HG02623 (cell line): ENCODE measurements around the gene EFNA2.

Source experiments
- ATAC-seq: cut with Tn5 transposase; IDR thresholded peaks from one replicate; pipeline ENCODE4 v1.9.1; 2021; ENCODE audit warnings: moderate library complexity; ENCODE audit not compliant: unreplicated experiment

Gene EFNA2

DNA sequence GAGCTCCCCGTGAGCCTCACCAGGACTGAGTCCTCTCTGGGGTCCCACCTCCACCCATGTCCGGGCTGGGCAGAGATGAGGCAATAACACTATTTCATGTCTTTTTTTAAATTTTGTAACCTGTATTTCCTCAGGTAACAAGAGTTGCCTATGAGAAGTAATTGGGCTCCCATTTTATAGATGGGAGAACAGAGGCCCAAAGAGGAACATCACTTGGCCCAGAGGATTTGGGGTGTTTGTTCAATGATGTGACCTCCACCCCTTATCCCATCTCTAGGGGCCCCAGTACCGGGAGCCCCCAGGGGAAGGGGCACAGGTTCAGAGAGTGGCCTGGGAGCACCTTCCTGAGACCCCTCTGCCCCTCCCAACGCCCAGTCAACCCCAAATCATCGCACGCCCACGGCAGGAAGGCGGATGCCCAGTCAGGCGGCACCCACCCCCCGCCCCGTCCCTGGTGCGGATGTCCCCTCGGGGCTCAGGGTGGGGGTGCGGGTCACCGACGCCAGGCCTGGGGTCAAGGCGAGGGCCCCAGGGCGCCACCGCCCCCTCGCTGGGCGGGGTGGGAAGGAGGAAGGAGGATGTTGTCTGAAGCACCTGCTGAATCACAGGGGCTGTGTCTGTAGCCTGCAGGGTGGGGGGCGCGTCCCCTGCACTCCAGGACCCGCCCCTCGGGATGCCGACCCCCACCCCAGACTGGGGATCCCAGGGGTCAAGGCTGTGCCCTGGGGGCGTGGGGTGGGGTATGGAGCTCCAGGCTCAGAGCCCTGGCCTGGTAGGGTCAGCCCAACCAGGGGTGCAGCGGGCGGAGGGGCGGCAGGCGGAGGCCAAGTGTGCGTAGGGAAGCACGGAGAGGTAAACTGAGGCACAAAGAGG, 25.6 kb upstream of the EFNA2 start:
- ATAC-seq: peak; percentile 2

DNA sequence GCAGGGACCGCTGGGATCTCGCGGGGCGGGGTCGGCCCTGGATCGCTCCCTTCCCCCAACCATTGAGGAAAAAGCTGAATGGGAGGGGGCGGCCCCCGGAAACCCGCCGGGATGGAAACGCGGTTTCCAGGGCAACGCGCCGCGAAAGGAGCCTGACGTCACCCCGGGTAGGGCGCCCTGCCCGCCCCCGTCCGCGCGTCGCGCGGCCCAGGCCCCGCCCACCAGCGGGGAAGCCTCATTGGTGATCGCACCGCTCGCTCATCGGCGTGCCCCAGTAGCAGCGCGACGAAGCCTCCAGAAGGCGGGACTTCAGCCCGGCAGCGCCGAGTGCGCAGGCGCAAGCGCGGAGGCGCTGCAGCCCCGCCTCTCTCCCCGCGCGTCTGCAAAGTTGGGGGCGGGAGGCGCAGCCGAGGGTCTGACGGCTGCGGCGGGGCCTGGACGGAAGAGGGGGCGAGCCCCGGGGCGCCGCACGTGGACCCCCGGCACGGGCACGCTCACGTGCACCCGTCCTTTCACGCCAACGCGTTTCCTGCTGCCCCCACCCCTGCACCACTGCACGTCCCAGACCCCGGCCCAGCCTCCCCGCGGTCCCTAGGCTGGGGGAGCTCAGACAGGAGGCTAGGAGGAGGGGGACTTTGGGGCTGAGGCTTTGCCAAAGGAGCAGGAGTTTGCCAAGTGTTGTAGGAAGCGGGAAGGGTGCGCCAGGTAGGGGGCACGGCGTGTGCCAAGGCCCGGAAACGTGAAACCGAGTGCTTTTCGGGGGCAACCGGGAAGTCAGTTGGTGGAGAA, 24.7 kb upstream of the EFNA2 start:
- peak; percentile 71 for ATAC-seq

DNA sequence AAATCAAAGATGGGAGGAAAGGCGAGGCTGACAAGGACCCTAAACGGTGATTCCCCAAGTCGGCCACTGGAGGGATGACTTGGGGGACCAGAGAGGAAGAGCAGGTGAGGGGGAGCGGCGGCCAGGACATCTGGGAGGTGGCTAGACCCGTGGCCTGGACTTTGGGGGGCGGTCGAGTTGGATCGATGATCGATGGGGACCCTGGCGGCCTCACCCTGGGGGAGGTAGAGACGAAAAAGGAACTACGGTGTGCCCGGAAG, 24.2 kb upstream of the EFNA2 start:
- ATAC-seq: no peak

DNA sequence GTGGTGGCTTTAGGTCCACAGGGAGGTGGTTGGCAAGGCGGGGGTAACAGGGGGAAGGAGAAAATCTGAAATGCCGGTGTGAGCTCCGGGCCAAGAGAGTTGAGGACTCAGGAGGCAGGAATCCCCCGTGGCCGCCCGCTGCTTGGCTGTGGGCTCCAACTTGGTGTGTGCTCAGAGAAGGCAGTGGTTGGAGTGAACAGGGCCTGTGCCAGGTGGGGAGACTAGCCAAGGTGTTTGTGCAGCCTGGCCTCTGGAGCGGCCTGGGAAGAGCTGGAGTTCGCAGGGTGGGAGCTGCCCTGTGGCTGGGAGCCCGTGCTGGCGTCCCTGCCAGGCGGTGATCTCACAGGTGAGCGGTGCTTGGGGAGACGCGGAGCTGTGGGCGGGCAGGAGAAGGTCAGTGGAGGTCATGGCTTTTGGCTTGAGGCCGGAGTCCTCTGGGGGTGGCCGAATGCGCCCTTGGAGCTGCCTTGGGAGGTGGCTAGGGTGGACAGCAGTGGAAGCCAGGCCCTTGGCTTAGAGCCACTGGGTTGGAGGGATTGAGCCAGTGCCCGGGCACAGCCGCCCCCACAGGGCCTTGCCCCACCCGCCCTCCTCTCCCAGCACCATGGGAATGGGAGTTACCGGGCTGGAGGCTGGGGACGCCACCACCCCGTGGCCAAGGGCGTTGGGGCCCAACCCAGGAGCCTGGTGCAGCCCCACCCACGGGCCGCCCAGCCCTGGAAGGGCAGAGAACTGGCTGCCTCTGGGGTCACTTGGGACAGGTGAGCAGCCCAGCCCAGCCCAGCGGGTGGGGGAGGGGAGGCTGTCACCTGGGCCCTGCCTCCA, 23.7 kb upstream of the EFNA2 start:
- no peak for ATAC-seq

DNA sequence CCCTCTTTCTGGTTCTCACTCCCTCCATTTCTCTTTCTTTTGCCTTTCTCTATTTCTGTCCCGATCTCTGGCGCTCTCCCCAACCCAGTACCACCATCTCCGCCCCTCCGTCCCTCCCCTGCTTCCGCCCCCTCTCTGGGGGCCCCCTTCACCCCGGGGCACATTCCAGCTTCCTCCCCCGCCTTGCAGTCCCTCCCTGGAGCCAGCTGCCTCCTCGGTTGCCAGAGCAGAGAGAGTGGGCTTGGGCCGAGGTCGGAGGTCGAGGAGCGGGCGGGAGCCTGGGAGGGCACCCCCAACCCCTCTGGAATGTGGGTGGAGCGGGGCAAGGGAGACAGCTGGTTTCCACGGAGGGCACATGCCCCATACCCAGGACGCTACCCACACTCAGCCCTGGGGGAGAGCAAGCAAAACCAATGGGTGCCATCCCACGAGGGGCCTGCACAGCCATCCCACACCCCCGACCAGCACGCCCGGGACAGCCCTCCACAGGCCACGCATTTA, 23.0 kb upstream of the EFNA2 start:
- no peak for ATAC-seq

DNA sequence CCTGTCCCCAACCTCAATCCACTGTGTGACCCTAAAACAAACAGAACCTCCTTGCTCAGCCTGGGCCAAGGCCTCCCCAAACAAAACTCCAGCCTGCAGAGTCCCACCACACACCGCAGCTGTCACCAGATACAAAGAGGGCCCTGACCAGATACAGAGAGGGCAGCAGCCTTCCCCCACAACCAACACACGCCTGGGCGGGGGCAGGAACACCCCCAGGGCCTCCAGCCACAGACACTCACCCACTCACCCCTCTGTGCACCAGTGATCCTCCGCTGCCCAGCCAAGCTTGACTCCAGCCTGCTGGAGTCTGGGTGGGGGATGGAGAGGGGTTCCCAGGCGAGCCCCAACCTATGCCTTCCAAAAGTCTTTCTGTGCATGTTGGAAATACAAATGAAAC, 22.5 kb upstream of the EFNA2 start:
- no peak for ATAC-seq

DNA sequence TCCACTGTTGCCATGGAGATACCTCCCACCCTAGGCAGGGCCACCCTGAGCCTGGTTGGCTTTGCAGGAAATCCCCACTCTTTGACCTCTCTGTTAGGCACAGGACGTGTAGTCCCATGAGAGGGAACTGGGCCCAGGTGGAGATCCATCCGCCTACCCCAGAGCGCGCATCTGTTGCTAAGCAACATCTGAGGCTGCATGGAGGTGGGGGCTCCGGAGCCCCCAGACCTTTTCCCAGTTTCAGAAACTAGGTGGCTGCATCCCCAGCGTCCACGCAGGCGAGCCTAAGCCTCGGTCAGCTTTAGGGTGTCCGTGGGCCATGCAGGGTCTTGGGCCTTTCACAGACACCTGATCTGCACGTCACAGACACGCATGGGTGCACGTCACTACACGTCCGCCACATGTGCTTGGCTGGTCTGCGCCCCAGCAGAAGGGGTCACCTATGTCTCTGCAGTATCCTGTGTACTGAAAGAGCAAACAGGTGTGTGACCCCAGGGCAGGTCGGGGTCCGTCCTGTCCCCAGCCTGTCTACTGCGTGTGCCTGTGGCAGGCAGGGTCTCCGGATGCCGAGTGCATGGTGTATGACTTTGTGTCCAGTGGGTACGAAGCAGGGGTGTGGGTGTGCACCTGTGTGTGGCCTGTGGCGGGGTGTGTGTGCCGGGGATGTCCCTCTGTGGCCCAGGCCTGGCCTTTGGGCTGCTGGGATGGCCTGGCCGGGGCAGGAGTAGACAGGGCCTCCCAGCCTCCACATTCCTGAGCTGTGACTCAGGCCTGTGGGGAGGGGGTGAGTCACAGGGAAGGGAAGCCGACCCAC, 20.7 kb upstream of the EFNA2 start:
- no peak for ATAC-seq

DNA sequence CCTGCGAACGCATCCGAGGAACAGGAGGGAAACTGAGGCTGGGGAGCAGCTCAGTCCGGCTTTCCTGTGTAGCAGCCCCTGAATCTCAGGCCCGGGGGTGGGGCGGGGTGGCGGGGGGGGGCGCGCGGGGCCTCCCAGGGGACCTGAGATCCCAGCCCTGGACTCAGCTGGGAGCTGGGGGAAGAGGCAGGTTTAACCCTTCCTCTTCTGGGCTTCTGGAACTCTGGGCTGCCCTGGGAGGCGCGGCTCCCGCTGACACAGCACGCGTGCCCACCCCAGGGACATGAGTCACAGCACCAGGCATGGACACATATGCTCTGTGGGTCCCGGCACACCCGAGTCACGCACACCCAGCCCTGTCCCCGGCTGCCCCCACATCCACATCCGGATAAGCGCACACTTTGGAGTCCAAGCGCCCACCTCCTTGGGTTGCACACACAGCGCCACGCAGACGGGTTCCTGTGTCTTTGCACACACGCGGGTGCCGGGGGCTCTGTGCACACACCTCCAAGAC, 20.0 kb upstream of the EFNA2 start:
- ATAC-seq: no peak

DNA sequence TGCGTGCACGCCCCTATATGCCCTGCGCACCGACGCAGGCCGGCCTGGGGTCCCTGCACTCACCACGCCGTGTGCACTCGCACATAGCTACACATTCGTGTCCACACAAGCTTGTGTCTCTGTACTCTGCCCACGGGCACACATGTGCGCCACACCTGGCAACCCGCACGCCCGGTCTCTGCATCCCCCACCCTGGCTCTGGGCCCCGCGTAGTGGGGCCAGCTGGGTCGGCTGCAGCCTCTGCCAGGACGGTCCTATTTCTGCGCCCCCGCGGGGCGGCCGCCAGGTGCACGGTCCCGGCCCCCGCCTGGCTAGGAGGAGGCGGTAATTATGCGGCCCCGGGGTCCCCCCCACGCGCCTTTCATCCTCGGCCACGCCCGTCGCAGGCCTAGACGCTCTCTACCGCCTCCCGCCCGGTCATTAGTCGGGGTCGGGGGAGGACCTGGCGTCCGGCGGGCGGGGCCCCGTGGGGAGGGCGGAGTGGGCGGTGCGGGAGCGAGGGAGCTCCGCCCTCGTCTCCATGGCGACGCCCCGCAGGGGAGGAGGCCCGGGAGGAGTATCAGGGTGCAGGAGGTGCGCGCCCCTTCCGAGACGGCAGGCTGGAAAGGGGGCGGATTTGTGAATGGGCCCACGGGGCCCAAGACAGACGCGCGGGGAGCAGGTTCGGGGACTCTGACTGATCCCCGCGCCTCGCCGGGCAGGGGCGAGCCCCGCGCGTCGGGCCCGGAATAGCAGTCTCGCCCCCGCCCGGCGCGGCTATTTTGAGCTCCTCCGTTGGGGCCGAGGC, 19.4 kb upstream of the EFNA2 start:
- ATAC-seq: no peak

DNA sequence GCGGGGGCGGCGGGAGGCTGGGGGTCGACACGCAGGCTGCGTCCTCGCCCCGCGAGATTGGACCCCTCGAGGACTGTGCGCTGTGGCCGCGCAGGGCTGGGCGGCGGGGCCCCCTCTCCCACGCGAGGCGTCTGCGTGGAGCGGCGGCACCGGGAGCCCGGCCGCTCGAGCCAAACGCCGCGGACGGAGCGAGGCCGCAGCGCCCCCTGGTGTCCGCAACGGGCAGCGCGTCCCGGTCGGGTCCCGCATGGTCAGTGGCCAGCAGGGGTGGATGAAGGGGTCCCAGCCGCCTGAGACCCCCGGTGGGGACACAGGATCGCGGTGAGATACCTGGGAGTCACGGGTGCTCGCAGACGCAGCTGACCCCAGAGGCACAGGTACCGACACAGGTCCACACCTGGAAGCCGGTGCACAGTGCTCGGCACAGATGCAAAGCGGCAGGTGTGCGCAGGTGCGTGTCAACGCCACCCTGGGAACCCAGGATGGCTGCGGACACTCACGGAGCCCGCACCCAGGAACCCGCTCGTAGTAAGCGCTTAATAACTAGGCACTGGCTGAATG, 18.7 kb upstream of the EFNA2 start:
- no peak for ATAC-seq

DNA sequence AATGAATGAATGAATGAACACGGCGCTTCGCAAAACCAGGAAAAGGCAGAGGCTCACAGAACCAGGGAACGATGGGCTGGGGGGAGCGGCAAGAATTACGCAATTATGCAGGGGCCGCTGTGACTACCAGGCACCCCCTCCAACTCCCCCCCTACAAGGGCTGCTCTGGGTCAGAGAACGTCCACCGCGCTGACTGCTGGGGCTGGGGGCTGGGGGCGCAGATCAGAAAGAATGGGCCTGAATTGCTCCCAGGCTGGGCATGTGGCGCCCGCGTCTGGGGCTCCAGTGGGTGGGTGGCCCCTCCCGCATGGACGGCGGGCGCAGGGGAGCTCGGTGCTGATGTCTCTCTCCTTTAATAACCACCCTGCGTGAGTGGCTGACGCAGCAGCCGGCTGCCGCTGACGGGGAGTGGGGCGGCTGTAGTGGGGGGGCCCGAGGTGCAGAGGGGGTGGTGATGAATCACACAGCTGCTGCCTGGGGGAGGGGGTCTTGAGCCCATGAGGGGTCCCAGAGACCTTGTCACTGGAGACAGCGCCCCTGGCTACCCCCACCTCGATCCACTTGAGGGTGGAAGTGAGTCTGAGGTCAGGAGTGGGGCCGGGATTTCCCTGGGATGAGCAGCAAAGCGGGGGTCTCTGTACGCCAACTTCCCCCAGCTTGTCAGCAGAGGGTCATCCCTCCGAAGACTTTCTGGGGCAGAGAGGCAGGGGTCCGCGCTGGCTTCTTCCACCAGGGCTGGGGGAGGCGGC, 18.0 kb upstream of the EFNA2 start:
- ATAC-seq: no peak

DNA sequence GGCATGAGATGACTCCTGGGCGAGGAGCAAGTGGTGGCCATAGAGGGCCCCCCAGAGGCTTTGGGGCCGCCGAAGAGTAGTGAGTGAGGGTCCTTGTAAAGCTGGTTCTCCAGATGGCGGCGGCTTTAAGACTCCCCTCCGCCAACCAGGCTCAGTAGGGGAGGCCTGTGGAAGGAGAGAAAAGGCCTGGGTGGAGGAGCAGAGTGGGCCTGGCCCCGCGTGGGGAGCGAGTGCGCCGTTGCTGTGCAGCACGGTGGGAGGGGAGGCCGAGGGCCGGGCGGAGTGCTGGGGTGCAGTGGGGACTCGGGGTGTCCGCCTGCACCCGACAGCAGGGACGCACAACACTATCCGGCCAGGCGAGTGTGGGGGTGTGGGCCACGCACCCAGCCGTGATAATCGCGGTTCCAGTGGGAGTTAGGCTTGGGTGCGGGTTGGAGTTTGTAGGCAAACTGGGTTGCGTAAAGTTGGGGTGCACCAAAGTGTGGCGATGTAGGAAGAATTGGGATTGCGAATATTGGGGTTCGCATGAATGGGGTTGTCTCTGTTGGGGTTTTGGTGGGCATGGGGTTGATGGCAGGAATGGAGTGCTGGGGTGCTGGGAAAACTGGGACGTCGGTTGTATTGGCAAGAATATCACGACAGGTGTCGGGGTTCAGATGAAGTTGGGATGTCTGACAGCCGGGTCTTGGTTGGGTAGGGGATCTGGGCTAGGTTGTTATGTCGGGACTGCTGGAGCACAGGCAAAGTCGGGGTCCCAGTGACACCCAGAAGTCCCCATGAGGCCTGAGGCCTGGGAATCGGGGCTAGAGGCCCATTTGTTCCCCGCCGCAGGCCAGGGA, 17.2 kb upstream of the EFNA2 start:
- no peak for ATAC-seq

DNA sequence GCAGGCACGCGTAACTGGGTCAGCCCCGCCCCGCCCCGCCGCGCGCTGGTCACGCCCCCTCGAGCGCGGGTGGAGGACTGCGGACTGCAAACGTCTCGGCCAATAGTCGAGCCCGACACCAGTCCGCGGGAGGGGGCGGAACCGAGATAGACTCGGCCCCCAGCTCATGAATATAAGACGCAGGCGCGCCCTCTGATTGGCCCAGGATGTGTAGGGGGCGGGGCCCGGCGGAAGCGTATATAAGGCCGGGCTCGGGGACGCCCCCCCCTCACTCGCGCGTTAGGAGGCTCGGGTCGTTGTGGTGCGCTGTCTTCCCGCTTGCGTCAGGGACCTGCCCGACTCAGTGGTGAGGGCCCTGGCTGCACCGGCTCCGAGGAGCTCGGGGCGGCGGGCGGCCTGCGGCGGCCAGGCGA, 16.6 kb upstream of the EFNA2 start, which contains the start of gene CIRBP:
TSS of gene CIRBP (plus strand) at position 268 of the 413 bp plus-strand sequence. CDS start 1,602 bp downstream, outside the sequence.
- peak; percentile 58 for ATAC-seq

DNA sequence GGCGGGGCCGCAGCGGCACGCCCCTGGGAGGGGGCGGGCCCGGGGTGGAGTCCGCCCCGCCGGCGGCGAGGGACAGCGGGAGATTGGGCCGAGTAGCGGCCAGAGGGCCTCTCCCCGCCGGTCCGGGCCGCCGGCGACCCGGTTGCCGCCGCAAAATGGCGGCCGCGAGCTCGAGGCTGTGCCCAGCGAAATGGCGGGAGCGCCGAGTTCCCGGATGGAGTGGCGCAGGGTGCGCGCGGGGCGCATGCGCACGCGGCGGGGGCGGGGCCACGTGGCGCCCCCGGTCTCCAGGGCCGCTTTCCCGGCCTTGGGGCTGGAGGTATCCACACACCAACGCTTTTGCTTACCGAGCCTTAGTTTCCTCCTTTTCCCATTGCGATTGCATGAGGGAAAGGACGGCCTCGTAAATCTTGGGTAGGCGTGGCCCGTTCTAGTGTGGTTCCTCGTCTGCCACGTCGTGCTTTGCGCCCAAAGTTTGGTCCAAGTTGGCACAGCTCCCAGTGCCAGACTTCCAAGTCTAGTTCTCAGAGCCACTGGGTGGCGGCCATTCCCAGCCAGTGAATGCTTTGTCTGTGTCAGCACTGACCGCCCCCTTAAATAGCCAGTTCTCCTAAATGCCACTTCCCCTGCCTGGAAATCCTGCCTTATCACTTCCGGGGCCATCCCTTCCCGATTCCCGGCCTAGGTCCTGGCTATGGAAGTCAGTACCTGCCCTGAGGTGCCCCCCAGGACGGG, 16.0 kb upstream of the EFNA2 start:
- peak; percentile 24 for ATAC-seq

DNA sequence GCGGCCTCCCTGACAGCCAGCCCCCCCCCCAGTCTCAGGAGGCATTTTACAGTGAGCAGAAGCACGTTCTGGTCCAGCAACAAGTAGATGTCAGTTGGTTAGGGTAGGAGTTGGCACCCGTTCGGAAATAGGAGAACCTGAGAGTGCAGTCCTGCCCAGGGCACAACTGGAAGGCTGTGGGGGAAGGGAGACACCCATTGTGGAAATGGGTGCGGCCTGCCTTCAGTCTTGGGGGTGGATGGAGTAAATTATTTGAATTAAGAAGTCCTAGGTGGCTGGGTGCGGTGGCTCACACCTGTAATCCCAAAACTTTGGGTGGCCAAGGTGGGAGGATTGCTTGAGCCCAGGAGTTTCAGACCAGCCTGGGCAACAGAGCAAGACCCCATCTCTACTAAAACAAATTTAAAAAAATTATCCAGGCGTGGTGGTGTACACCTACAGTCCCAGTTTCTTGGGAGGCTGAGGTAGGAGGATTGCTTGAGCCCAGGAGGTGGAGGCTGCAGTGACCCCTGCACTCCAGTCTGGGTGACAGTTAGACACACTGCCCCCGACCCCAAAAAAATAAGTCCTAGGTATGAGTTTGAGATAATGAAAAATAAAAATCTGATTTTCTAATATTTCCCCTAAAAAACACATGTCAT, 15.3 kb upstream of the EFNA2 start:
- no peak for ATAC-seq

DNA sequence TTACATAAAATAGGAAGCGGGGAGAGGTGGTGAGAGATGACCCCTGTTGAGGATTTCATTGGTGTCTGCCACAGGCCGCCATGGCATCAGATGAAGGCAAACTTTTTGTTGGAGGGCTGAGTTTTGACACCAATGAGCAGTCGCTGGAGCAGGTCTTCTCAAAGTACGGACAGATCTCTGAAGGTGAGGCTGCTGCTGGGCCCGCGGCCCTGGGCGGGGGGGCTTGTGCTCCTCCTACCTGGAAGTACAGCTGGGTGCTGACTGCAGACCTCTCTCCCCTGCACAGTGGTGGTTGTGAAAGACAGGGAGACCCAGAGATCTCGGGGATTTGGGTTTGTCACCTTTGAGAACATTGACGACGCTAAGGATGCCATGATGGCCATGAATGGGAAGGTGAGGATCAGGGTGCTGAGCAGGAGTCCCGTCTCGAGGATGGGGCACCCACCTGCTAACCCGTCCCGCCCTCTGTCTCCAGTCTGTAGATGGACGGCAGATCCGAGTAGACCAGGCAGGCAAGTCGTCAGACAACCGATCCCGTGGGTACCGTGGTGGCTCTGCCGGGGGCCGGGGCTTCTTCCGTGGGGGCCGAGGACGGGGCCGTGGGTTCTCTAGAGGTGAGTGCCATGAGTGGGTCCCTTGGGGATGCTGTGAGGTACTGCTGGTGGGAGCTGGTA, 14.7 kb upstream of the EFNA2 start:
- ATAC-seq: no peak
